GM12801 (cell line): Measurements from ENCODE around the gene ZBTB33.

ENCODE experiments used
- TF ChIP-seq, protein P1 (sequence below): IDR thresholded peaks from one replicate; pipeline ENCODE4 v1.5.1; 2011; ENCODE audit warnings: control low read depth; ENCODE audit not compliant: insufficient read length; ENCODE audit errors: extremely low read depth

ZBTB33 gene

DNA sequence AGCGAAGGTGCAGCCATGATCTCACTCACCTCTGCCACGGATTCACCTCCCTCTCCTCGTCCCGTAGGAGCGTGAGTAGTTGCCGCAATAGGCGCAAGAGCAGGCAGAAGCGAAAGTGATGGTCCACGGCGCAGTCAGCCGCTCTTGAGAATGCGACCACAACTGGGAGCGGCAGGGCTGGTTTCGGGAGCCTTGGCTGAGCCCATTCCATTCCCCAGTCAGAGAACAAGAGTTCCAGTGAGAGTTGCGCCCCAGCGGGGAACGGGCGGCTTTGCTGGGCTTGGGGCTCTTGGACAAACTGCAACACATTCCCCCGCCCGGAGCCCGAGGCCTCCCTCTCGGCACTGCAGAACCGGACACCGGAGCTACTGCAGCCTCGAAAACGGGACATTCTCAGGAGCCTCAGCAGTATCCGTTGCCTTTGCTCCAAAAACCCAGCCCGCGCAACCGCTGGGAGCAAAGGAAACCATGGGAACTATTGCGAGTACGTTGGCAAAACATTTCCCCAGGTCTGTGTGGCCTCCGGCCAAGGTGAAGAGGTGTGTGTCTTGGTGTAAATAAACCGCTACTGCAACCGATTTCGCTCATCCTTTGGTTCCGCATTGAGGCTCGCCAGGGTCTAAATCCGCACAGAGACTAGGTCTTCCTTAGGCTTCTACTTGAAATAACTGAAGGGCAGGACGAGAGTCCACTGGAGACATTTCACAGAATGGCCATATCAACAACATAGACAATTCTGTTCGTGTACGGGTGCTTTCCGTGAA lies 5.7 kb upstream of the ZBTB33 start:
- TF ChIP-seq, protein P1, sequence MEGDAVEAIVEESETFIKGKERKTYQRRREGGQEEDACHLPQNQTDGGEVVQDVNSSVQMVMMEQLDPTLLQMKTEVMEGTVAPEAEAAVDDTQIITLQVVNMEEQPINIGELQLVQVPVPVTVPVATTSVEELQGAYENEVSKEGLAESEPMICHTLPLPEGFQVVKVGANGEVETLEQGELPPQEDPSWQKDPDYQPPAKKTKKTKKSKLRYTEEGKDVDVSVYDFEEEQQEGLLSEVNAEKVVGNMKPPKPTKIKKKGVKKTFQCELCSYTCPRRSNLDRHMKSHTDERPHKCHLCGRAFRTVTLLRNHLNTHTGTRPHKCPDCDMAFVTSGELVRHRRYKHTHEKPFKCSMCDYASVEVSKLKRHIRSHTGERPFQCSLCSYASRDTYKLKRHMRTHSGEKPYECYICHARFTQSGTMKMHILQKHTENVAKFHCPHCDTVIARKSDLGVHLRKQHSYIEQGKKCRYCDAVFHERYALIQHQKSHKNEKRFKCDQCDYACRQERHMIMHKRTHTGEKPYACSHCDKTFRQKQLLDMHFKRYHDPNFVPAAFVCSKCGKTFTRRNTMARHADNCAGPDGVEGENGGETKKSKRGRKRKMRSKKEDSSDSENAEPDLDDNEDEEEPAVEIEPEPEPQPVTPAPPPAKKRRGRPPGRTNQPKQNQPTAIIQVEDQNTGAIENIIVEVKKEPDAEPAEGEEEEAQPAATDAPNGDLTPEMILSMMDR, result no peak

DNA sequence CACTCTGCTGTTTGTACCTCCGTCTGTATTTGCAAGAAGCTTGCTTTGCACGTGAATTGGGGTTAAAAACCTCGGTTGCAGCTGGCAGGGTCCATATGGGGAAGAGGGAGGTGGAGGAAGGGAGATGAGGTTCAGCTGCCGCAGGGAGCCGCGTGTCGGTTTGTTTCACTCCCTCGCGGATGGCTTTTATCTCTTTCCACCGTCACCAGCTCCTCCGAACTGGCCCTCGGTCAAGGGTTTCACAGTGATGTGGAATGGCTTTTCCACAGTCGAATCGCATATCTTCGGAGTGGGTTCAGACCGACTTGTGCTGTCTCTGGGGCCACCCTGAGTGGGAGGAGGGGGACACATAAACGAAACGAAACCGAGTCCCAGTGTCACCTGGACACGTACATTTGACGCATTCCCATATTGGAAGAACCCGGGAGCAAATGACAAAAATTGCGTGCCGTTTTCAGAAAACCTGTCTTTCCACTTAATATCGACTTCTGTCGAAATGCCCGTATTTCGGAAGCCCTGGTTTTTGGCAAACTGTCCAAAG lies 929 bp downstream of the ZBTB33 start:
- TF ChIP-seq, protein P1, result no peak

DNA sequence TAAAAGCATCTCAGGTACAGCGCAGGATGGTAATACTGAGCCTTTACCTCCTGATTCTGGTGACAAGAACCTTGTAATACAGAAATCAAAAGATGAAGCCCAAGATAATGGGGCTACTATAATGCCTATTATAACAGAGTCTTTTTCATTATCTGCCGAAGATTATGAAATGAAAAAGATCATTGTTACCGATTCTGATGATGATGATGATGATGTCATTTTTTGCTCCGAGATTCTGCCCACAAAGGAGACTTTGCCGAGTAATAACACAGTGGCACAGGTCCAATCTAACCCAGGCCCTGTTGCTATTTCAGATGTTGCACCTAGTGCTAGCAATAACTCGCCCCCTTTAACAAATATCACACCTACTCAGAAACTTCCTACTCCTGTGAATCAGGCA lies 3.2 kb downstream of the ZBTB33 start:
- TF ChIP-seq, protein P1, result no peak

DNA sequence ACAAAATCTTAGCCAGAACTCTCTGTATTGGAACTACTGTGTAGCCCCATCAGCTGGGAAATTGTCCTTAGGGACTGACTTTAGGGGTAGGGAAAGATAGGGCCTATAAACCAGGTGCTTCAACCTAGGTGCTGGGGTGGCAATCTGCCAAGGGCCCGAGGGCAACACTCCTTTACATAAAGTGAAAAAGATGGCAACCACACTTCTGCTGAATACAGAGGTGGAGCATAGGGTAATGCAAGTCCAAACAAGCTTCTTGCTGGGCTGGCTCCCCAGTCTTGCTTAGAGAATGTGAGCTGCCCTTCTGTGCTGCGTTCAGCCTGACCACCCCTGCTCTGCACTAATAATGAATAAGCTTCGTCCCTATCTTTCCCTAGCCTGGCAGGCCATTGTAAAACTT lies 9.8 kb downstream of the ZBTB33 start:
- TF ChIP-seq, protein P1, result no peak

DNA sequence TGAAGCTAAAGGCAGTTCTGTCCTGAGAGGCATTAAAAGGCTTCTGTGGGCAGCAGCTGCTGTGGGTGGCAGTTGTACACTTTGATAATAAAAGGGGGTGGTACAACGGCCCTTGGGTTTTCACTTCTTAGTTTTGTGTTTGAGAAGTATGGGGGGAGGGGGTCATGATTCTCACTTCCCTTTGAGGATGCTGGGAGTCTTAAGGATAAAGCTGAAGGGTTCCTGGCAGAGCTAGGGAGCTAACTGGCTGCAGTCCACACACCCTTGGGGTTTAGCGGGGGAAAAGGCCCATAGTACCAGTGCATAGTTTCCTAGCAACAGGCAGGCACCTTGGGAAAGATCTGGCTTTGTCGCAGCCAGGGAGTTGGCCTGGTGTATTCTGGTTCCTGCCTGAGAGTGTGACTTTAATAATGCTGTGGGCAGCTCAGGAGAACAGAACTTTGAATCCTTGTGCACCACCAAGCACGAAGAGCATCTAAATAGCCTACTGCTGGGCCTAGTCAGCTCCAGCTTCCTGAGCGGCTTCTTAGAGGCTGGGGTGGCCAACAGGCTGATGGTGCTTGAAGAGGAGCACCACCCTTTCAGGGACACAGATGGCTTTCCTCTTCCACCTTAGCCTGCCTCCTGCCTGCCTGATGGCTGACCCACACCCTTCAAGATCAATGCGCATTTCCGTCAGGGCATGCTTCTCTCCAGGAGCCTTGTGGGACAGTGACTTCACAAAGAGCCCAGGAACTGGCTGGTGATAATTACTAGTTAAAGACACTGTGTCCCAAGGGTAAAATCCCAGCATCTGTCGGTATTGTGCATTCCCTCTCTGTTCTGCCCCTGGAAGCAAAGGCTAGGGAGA lies 12.5 kb downstream of the ZBTB33 start:
- TF ChIP-seq, protein P1, result no peak

DNA sequence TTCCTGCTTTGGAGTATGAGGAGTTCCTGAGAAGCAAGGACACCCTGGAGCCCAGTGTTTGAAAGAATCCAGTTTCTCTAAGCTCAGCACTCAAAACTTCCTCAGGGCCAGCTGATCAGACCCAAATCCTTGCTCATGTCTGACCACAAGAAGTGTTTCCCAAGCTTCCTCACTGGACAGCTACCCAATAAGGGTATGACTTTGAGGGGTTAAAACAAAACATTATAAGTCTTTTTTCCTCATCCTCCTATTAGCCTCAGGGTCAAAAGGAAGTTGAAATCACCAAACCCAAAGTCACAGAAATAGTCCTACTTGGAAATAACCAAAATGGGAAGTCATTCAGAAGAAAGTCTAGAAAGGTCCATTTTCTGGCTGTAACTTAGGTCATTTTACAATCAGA lies 13.7 kb downstream of the ZBTB33 start:
- TF ChIP-seq, protein P1, result no peak

DNA sequence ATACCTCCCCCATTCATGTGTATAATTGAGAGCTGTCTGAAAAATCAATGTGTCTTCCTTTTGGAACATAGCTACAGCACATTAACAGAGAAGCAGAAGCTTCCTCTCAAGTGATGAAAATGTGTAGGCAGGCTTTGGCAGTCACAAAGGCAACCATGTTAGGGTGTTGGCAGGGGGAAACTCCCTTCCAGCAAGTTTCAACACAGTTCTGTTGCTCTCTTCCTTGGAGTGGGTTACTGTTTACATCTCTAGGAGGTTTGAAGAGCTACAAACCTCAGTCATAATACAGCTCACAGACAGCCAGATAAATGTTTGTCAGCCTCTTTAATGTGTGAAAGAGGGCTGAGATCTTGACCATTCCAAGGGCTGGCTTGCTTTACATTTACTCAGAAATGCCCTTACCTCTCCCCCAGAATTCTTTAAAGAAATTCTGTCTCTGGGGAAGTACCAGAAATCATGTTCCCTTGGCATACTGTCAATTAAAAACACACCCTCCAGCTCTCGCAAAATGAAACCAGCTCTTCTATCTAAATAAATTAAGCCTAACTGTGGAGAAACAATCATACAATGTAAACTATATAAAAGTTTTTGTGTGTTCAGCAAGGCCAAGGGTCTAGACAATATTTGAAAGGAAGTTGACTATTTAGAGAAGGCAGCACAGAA lies 18.9 kb downstream of the ZBTB33 start:
- TF ChIP-seq, protein P1, result no peak
